ENCODE data around the gene SMG6.

Gene SMG6

GRCh38 chr17:2312736-2313135 is 9.2 kb upstream of the SMG6 start:
- ATAC-seq = no peak
- TF ChIP-seq ISL1 (CRISPR knock-in tag; IDR thresholded peaks at IDR 0.05) = no peak
- no peak for TF ChIP-seq TSHZ2 (CRISPR knock-in tag; IDR thresholded peaks at IDR 0.05)
- no peak for TF ChIP-seq ZFP3 (CRISPR knock-in tag; IDR thresholded peaks at IDR 0.05)
- TF ChIP-seq, protein P1, sequence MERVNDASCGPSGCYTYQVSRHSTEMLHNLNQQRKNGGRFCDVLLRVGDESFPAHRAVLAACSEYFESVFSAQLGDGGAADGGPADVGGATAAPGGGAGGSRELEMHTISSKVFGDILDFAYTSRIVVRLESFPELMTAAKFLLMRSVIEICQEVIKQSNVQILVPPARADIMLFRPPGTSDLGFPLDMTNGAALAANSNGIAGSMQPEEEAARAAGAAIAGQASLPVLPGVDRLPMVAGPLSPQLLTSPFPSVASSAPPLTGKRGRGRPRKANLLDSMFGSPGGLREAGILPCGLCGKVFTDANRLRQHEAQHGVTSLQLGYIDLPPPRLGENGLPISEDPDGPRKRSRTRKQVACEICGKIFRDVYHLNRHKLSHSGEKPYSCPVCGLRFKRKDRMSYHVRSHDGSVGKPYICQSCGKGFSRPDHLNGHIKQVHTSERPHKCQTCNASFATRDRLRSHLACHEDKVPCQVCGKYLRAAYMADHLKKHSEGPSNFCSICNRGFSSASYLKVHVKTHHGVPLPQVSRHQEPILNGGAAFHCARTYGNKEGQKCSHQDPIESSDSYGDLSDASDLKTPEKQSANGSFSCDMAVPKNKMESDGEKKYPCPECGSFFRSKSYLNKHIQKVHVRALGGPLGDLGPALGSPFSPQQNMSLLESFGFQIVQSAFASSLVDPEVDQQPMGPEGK (CRISPR knock-in tag; IDR thresholded peaks at IDR 0.05; ENCODE audit: borderline replicate concordance) = no peak
- TF ChIP-seq, protein P2, sequence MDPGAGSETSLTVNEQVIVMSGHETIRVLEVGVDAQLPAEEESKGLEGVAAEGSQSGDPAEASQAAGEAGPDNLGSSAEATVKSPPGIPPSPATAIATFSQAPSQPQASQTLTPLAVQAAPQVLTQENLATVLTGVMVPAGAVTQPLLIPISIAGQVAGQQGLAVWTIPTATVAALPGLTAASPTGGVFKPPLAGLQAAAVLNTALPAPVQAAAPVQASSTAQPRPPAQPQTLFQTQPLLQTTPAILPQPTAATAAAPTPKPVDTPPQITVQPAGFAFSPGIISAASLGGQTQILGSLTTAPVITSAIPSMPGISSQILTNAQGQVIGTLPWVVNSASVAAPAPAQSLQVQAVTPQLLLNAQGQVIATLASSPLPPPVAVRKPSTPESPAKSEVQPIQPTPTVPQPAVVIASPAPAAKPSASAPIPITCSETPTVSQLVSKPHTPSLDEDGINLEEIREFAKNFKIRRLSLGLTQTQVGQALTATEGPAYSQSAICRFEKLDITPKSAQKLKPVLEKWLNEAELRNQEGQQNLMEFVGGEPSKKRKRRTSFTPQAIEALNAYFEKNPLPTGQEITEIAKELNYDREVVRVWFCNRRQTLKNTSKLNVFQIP (CRISPR knock-in tag; IDR thresholded peaks at IDR 0.05; ENCODE audit: borderline replicate concordance, low read depth) = no peak
- TF ChIP-seq CSDC2 (CRISPR knock-in tag; IDR thresholded peaks at IDR 0.05) = no peak
- TF ChIP-seq OSR1 (CRISPR knock-in tag; IDR thresholded peaks at IDR 0.05) = no peak
- no peak for TF ChIP-seq GLIS3 (CRISPR knock-in tag; IDR thresholded peaks at IDR 0.05)
- TF ChIP-seq CREB5 (CRISPR knock-in tag; IDR thresholded peaks at IDR 0.05; ENCODE audit: low read depth) = no peak
- TF ChIP-seq ESRRG (CRISPR knock-in tag; IDR thresholded peaks at IDR 0.05) = no peak
- no peak for TF ChIP-seq BACH2 (CRISPR knock-in tag; IDR thresholded peaks at IDR 0.05; ENCODE audit: borderline replicate concordance)
- TF ChIP-seq TCF4 (CRISPR knock-in tag; IDR thresholded peaks at IDR 0.05; ENCODE audit: borderline replicate concordance) = no peak
- TF ChIP-seq, protein P3, sequence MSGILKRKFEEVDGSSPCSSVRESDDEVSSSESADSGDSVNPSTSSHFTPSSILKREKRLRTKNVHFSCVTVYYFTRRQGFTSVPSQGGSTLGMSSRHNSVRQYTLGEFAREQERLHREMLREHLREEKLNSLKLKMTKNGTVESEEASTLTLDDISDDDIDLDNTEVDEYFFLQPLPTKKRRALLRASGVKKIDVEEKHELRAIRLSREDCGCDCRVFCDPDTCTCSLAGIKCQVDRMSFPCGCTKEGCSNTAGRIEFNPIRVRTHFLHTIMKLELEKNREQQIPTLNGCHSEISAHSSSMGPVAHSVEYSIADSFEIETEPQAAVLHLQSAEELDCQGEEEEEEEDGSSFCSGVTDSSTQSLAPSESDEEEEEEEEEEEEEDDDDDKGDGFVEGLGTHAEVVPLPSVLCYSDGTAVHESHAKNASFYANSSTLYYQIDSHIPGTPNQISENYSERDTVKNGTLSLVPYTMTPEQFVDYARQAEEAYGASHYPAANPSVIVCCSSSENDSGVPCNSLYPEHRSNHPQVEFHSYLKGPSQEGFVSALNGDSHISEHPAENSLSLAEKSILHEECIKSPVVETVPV (CRISPR knock-in tag; IDR thresholded peaks at IDR 0.05) = no peak
- no peak for TF ChIP-seq ZC3H10 (CRISPR knock-in tag; IDR thresholded peaks at IDR 0.05)
- TF ChIP-seq ZFP30 (CRISPR knock-in tag; IDR thresholded peaks at IDR 0.05) = no peak
- TF ChIP-seq RARB (CRISPR knock-in tag; IDR thresholded peaks at IDR 0.05) = no peak
- no peak for TF ChIP-seq SNAI2 (CRISPR knock-in tag; IDR thresholded peaks at IDR 0.05)
- no peak for TF ChIP-seq PPARA (CRISPR knock-in tag; IDR thresholded peaks at IDR 0.05; ENCODE audit: borderline replicate concordance)

DNA sequence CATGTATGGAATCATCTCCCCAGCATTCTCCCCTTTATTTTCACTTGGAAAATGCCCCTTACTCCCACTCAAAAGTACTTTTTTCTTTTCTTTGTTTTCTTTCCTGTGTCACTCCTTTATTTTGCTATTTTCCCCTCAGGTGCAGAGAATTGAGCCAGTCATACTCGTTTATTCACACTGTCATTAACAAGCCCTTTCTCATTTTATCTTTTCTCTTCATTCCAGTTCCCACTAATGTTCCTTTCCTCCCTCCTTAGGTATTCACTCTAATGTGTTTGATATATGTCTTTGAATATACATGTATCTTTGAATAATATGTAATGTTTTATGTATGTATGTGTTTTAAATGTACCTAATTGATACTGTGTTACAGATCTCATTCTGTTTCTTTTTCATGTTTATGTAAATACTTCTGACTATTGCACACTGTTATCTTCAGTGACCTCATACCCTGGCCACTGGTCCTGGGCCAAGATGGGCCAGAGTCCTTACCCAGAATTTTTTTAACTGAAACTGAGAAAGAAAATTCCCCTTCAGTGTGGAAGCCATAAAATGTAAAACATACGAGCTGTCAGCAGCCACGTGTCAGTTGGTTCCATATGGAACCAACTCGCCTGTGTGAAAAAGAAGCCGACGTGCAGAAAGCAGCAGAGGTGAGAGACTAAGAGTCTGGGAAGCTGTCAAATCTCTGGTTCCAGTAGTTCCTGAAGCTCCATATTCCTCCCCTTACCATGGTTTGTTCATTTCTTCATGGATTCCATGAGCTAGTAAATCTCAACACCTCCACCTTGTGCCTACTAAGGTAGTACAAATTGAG is 6.0 kb upstream of the SMG6 start:
- no peak for TF ChIP-seq OSR1 (CRISPR knock-in tag; IDR thresholded peaks at IDR 0.05)
- TF ChIP-seq CSDC2 (CRISPR knock-in tag; IDR thresholded peaks at IDR 0.05) = no peak
- TF ChIP-seq ZFP3 (CRISPR knock-in tag; IDR thresholded peaks at IDR 0.05) = no peak
- TF ChIP-seq BACH2 (CRISPR knock-in tag; IDR thresholded peaks at IDR 0.05; ENCODE audit: borderline replicate concordance) = no peak
- TF ChIP-seq ZC3H10 (CRISPR knock-in tag; IDR thresholded peaks at IDR 0.05) = no peak
- TF ChIP-seq ESRRG (CRISPR knock-in tag; IDR thresholded peaks at IDR 0.05) = no peak
- no peak for TF ChIP-seq GLIS3 (CRISPR knock-in tag; IDR thresholded peaks at IDR 0.05)
- no peak for TF ChIP-seq SNAI2 (CRISPR knock-in tag; IDR thresholded peaks at IDR 0.05)
- TF ChIP-seq TCF4 (CRISPR knock-in tag; IDR thresholded peaks at IDR 0.05; ENCODE audit: borderline replicate concordance) = no peak
- TF ChIP-seq ZNF8 (CRISPR knock-in tag; IDR thresholded peaks at IDR 0.05) = no peak
- TF ChIP-seq ZNF70 (CRISPR knock-in tag; IDR thresholded peaks at IDR 0.05) = no peak
- TF ChIP-seq ARNTL (CRISPR knock-in tag; IDR thresholded peaks at IDR 0.05; ENCODE audit: borderline replicate concordance, low read depth) = no peak
- TF ChIP-seq TSHZ2 (CRISPR knock-in tag; IDR thresholded peaks at IDR 0.05) = no peak
- no peak for TF ChIP-seq ISL1 (CRISPR knock-in tag; IDR thresholded peaks at IDR 0.05)
- TF ChIP-seq RARB (CRISPR knock-in tag; IDR thresholded peaks at IDR 0.05) = no peak
- no peak for TF ChIP-seq CREB5 (CRISPR knock-in tag; IDR thresholded peaks at IDR 0.05; ENCODE audit: low read depth)
- TF ChIP-seq, protein P2 (CRISPR knock-in tag; IDR thresholded peaks at IDR 0.05; ENCODE audit: borderline replicate concordance, low read depth) = no peak
- no peak for TF ChIP-seq TOX (CRISPR knock-in tag; IDR thresholded peaks at IDR 0.05; ENCODE audit: borderline replicate concordance)
- ATAC-seq = no peak
